DOHH2 (cell line): Measurements from ENCODE around the gene CRADD.

Experiments
- CTCF ChIP-seq: fragments of 200-600 bp; sonication (generic); IDR thresholded peaks from one replicate; pipeline ENCODE4 v1.5.1; 2014; ENCODE audit warnings: antibody characterized with exemption, mild to moderate bottlenecking, low read depth, low read length; ENCODE audit not compliant: poor library complexity, severe bottlenecking
- EZH2phosphoT487 ChIP-seq: fragments of 200-600 bp; sonication (generic); IDR thresholded peaks from 2 replicates; pipeline ENCODE4 v1.6.1; 2017; ENCODE audit warnings: borderline replicate concordance, mild to moderate bottlenecking, antibody characterized with exemption, low read length, moderate library complexity, mixed read lengths

GRCh38 chr12:93722179-93722578 lies 45.0 kb downstream of the CRADD start:
- TF ChIP-seq CTCF: no peak
- TF ChIP-seq EZH2phosphoT487: no peak
